Psoas muscle (tissue), 8 donors: ENCODE results near the gene POLR3B. TPM values are rescaled to one million over a fixed set of nuclear protein-coding genes. Genes with fewer than 3 reads are reported as not detected.

Experiments used
- ATAC-seq, 4 donors: fragments of 200-7000 bp; cut with Tn5 transposase; one replicate each; pipeline ENCODE4 v1.9.1; 2020; ENCODE audit warnings: moderate library complexity in 3 of 4, mild to moderate bottlenecking in 2 of 4
- DNase-seq, 2 donors: peaks; one replicate each; pipeline ENCODE4 v3.0.0-alpha.2; 2020
- H3K27ac ChIP-seq: fragments of 200-600 bp; one replicate; pipeline ENCODE4 v1.8.0; 2022
- H3K27me3 ChIP-seq, 3 donors: fragments of 200-600 bp in 1 of 3; one replicate each; pipeline versions ENCODE4 v1.6.1 to v1.8.0; 2013 to 2022; ENCODE audit warnings: low read length in 2 of 3, mild to moderate bottlenecking in 2 of 3, moderate library complexity in 1 of 3; ENCODE audit not compliant: insufficient read depth in 3 of 3
- H3K36me3 ChIP-seq, 2 donors: fragments of 200-600 bp in 1 of 2; one replicate each; pipeline versions ENCODE4 v1.6.1 to v1.8.0; 2013 to 2022; ENCODE audit warnings: low read depth in 1 of 2, mild to moderate bottlenecking in 1 of 2, moderate library complexity in 1 of 2; ENCODE audit not compliant: insufficient read depth in 1 of 2
- H3K4me1 ChIP-seq: fragments of 200-600 bp; one replicate; pipeline ENCODE4 v1.8.0; 2022
- H3K4me3 ChIP-seq: fragments of 200-600 bp; one replicate; pipeline ENCODE4 v1.8.0; 2022; ENCODE audit warnings: mild to moderate bottlenecking
- H3K9me3 ChIP-seq: fragments of 200-600 bp; one replicate; pipeline ENCODE4 v1.8.0; 2022
- WGBS, 3 donors: extraction: QIAGEN DNeasy Blood & Tissue Kit; methylation state at CpG; one replicate each; pipeline versions ENCODE4 v1.1.6 to v1.1.7; 2013; 5-methylcytosine and 5-hydroxymethylcytosine counted together
- intact Hi-C, 2 donors: fragments of 100-400 bp; cut with DNase I; formaldehyde crosslinking; loops; one replicate each; pipeline versions ENCODE4 v1.11.0 to v1.14.2; 2022
- polyA plus RNA-seq, 3 donors: library from polyadenylated mRNA; stranded (reverse); fragments of 200-250 nt; gene quantifications; one replicate each; pipeline ENCODE4 v1.2.3, GENCODE V29; 2013
- total RNA-seq, 4 donors: library from RNA; stranded (reverse); fragmentation: NEBNext Ultra II Directional in 2 of 4; extraction: Animal tissue kit (Norgen Biotek cat#: 25700) in 2 of 4; gene quantifications; one replicate each; pipeline versions ENCODE4 v1.2.1 to v1.2.4, GENCODE V29; 2021 to 2023
- TF ChIP-seq, protein P1 (sequence below): fragments of 200-600 bp; IDR thresholded peaks from one replicate; pipeline ENCODE4 v1.8.0; 2022; ENCODE audit warnings: antibody characterized with exemption
- donor health status: healthy with polysubstance abuse.
- donor health status: DM: no; HTN: no; CAD: no; lungs with moderate emphysema.
- donor health status: Bipolar disorder and iron deficiency.
- donor health status: healthy.
- donor health status: DM: yes; HTN: yes; CAD: no.
- donor health status: DM: no; HTN: no; CAD: no.
- donor health status: DM: no; HTN: no; CAD: no.
- donor health status: DM: yes; HTN: yes; CAD: no.

The POLR3B gene
- total and polyA plus RNA-seq, 7 donors: 3.6 to 14.0 (median 6.7) TPM

DNA sequence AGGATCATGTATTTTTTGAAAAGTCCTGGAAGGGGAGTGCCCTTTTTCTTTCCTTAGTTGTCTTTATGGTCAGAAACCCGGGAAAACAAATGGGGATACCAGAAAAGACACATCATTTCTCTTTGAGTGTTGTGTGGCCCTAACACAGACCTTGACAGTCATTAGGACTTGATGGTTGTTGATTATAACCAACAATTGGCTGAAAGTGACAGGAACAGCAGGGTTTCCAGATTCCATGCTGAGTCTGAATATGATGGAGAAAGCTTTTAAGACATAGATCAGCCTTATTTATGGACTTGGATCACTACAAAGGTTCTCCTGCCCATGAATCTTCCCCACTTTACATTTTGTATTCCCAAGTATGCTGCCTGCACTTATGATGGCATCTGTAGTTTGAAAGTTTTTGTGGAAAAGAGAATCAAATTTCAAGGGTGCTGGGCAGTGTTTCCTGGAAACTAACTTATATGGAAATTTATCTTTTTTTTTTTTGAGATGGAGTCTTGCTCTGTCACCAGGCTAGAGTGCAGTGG lies 30.4 kb downstream of the POLR3B start:
- intact Hi-C loops: loop anchor here (5.0 to 10.0 kb wide), 3 partner anchors 454 to 717 kb away; no protein-coding TSS in a partner anchor
- TF ChIP-seq, protein P1, sequence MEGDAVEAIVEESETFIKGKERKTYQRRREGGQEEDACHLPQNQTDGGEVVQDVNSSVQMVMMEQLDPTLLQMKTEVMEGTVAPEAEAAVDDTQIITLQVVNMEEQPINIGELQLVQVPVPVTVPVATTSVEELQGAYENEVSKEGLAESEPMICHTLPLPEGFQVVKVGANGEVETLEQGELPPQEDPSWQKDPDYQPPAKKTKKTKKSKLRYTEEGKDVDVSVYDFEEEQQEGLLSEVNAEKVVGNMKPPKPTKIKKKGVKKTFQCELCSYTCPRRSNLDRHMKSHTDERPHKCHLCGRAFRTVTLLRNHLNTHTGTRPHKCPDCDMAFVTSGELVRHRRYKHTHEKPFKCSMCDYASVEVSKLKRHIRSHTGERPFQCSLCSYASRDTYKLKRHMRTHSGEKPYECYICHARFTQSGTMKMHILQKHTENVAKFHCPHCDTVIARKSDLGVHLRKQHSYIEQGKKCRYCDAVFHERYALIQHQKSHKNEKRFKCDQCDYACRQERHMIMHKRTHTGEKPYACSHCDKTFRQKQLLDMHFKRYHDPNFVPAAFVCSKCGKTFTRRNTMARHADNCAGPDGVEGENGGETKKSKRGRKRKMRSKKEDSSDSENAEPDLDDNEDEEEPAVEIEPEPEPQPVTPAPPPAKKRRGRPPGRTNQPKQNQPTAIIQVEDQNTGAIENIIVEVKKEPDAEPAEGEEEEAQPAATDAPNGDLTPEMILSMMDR: no peak
- H3K9me3 ChIP-seq: no peaks in the 10 kb centered on the region
- 60 to 64% (median 60%) methylated on average over 1 of the region's 1 CpG for WGBS, 3 donors
- no peak overlapping the region for H3K27ac ChIP-seq
- no peaks in the 10 kb centered on the region for H3K4me1 ChIP-seq
- DNase-seq (no peak), ATAC-seq (no peak)
- no peaks in the 10 kb centered on the region for H3K27me3 ChIP-seq
- peaks cover 0 to 28% of the 10 kb centered on the region in 2 donors for H3K36me3 ChIP-seq
- no peak overlapping the region for H3K4me3 ChIP-seq

DNA sequence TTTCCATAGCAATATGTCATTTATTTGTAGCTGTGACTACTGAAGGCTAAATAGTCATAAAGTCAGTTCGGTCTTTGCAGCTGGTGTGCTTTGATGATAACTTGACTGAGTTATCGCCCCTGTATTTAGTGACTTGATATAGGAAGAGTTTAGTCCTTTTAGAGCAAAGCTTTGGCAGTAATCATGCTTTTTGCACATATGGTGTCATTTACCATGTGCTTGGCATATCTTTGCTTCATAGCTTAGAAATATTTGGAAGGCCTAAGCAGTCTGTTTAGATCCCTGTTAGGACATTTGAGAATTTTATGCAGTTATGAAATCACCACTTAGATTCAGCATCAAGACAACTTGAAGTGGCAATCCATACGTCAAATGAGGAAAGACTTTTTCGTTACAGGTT lies 31.6 kb downstream of the POLR3B start:
- intact Hi-C loops: loop anchor here (5.0 to 10.0 kb wide), 3 partner anchors 453 to 716 kb away; no protein-coding TSS in a partner anchor
- H3K27me3 ChIP-seq: no peaks in the 10 kb centered on the region
- 85 to 88% (median 86%) methylated on average over 4 of the region's 4 CpGs for WGBS, 3 donors
- H3K36me3 ChIP-seq: peaks cover 0 to 24% of the 10 kb centered on the region in 2 donors
- no peaks in the 10 kb centered on the region for H3K9me3 ChIP-seq
- H3K4me1 ChIP-seq: no peaks in the 10 kb centered on the region
- no peak for DNase-seq
- TF ChIP-seq, protein P1: no peak
- H3K27ac ChIP-seq: no peak overlapping the region
- H3K4me3 ChIP-seq: no peak overlapping the region
- no peak for ATAC-seq

DNA sequence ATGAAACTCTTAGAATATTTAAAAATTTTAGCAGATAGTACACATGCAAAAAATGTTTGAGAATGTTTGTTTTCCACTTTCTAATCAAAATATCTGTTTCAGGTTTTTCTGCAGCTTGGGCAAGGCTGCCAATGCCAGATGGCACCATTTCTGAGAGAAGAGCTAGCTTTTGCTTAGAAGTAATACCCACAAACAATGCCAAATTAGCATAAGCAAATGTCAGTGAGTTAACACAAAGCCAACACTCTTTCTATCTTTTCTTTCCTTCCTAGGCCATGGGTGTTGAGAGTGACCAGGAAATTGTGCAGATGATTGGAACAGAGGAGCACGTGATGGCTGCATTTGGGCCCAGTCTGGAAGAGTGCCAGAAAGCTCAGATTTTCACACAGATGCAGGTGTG lies 35.2 kb downstream of the POLR3B start:
- Histone ChIP-seq H3K9me3 (no peaks in the 10 kb centered on the region), H3K27ac (no peak overlapping the region), H3K4me3 (no peak overlapping the region), H3K36me3 (peaks cover 0 to 39% of the 10 kb centered on the region in 2 donors), H3K27me3 (no peaks in the 10 kb centered on the region), H3K4me1 (no peaks in the 10 kb centered on the region)
- WGBS, 3 donors: 50 to 65% (median 51%) methylated on average over 1 of the region's 1 CpG
- DNase-seq (no peak), ATAC-seq (no peak)
- intact Hi-C loops: loop anchor here in 1 of 2 donors (5.0 kb wide), 1 partner anchor 450 kb away; no protein-coding TSS in a partner anchor
- TF ChIP-seq, protein P1: no peak

DNA sequence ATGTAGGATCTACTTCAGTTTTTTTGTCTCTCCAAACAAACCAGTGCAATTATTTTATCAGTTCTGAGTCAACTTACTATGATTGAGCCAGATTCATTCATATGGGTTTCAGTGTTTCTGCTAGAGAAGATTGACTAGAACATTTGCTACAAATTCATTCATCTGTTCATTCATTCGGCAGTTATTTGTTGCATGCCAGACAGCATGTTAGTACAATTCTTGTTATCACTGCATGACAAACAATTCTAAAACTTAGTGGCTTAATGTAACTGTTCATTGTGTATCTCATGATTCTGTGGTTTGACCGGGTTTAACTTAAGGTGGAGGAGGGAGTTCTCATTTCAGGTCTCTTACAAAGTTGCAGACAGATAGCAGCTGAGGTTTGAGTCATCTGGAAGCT lies 52.3 kb downstream of the POLR3B start:
- Histone ChIP-seq H3K4me3 (no peak overlapping the region), H3K36me3 (peaks cover 0 to 42% of the 10 kb centered on the region in 2 donors), H3K27ac (no peak overlapping the region), H3K27me3 (no peaks in the 10 kb centered on the region), H3K4me1 (no peaks in the 10 kb centered on the region), H3K9me3 (no peaks in the 10 kb centered on the region)
- WGBS, 3 donors: 56 to 76% (median 59%) methylated on average over 2 of the region's 2 CpGs
- intact Hi-C loops: no loop called here
- TF ChIP-seq, protein P1: no peak
- ATAC-seq: no peak
- DNase-seq: no peak

DNA sequence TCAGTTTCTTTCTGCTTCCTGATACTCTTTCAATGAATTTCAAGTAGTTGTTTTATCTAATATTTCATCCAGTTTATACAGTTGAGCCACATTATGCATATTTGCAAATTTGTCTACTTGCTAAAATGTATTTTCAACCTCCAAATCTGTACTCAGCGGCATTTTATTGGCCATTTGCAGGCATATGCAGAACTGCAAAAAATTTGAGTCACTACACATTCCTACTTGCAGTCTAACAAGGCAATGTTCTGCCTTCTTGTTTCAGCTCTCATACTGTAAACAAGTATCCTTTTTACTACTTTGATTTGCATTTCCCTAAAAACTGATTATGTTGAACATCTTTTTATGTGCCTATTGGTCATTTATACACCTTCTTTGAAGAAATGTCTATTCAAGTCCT lies 55.0 kb downstream of the POLR3B start:
- TF ChIP-seq, protein P1: no peak
- Histone ChIP-seq H3K36me3 (peaks cover 0 to 49% of the 10 kb centered on the region in 2 donors), H3K4me3 (no peak overlapping the region), H3K9me3 (no peaks in the 10 kb centered on the region), H3K27ac (no peak overlapping the region), H3K4me1 (no peaks in the 10 kb centered on the region), H3K27me3 (no peaks in the 10 kb centered on the region)
- 100% methylated on average over 1 of the region's 1 CpG for WGBS, 3 donors
- DNase-seq: no peak
- no peak for ATAC-seq
- intact Hi-C loops: no loop called here
